Putamen (tissue), 1 donor: Measurements from ENCODE around the gene CENPX.

Source experiments
- DNase-seq: peaks from one replicate; pipeline ENCODE4 v3.0.0-alpha.2; 2016; ENCODE audit warnings: low spot score

CENPX gene

GRCh38 chr17:82055023-82055964 is 32.6 kb upstream of the CENPX start:
- no peak for DNase-seq

DNA sequence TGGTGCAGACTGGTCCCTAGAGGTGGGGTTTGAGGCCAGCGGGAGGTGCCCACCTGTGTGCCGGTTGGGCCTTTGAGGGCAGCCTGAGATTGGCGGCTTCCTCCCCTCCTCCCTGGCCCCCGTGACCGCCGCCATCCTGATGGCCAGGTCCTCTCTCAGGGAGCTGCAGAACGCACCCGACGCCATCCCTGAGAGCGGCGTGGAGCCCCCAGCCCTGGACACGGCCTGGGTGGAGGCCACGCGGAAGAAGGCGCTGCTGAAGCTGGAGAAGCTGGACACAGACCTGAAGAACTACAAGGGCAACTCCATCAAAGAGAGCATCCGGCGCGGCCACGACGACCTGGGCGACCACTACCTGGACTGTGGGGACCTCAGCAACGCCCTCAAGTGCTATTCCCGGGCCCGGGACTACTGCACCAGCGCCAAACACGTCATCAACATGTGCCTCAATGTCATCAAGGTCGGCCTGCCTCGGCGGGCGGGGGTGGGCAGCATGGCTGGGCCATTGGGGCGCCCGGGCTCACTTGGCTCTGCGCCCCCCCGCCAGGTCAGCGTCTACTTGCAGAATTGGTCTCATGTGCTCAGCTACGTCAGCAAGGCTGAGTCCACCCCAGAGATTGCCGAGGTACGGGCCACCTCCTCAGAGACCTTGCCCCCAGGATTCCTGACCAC is 31.8 kb upstream of the CENPX start:
- DNase-seq = no peak

- DNase-seq = no peak
Measured at GRCh38 chr17:82053556-82054263, 31.0 kb upstream of the CENPX start.

DNA sequence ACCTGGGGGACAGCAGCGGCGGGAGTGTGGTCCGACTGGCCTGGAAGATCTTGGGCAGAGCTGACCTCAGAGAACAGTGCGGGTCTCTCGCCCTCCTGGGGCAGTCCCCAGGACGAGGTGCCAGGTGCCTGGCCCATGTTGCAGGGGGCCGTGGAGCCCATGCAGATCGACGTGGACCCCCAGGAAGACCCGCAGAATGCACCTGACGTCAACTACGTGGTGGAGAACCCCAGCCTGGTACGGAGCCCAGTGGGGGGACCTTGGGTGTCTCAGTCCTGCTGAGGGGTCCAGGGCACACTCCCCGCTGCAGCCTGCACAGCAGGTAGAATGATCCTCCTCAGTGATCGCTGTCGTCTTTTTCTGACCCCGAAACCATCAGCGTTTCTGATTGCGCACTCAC is 30.5 kb upstream of the CENPX start:
- no peak for DNase-seq

GRCh38 chr17:82052638-82053059 is 30.0 kb upstream of the CENPX start:
- DNase-seq = no peak

DNA sequence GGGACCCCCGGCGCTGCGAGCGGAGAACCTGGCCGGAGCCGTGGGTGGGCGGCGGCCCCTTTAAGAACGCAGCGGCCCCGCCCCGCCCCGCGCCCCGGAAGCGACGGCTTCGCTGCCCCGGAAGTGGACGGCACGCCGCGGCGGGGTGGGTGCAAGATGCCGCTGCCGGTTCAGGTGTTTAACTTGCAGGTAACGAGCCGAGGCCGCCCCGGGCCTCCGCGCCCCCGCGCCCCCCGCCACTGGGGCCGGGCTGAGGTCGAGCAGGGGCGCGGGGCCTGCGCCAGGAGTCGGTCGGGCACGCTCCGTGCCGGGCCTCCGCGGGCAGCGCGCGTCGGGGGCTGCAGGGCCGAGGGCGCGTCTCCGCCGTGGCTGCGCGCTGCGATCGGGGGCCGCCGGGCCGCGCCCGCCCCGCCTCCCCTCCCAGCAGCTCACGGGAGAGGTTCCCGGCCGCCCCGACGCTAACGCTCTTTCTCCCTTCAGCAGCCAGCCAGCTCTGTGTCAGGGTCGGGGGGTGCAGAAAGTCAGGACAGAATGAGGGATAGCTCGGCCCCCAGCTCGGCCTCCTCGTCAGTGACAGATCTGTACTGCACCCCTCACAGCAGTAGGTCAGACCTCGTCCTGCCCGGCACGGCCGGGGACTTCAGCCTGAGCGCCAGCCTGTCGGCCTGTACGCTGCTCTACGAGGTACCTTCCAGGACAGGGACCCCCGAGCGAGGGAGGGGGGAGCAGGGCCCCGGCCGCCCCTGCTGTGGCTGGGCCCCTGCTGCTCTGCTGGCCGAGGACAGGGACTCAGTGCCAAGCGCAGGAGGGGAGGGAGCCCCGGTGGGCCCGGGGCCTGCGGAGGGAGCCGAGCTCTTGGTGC is 29.3 kb upstream of the CENPX start, which contains the start of the genes GPS1 and RFNG:
Gene GPS1, plus strand, starts transcription at position 123 of the 862 bp plus-strand sequence. Its CDS starts 34 bp downstream, at position 157.
Gene RFNG, minus strand, starts transcription at position 36 of the 862 bp plus-strand sequence. CDS start 45 bp downstream, outside the sequence.
- peak; percentile 76 for DNase-seq

DNA sequence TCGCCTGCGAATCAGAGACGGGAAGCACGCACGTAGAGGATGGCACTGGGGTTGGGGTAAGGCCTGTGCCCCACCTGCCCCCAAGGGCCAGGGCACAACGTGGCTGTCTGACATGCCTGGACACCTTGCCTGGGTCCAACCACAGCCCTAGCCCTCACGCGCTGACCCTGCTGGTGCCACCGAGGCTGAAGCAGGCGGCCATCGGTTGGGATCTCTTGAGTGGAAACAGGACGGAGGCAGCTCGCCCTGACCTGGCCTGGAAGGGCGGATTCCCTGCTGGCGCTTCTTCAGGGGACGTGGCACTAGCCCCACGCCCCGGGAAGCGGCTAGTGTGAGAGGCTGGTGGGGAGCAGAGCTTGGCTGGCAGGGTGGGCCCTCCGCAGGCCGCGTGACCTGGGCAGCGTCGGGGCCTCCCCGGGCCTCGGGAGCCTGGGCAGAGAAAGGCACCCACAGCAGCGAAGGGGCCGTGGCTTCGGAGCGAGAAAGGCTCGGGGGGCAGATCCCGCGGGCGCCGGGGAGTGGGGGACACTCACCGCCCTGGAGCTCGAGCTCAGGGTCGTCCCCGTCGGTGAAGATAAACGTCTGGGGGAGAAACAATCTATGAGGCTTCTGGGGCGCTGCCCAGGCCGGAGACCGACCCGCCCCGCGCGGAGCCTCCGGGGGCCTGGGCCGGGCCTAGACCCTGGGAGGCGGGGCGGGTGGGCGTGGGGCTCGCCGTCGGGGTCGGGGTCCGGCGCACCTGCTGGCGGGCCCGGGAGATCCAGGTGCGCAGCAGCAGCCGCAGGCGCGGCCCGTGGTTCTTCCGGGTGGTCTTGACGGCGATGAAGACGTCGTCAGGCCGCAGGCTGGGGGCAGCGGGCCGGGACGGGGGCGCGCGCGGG is 28.3 kb upstream of the CENPX start:
- DNase-seq = no peak

DNA sequence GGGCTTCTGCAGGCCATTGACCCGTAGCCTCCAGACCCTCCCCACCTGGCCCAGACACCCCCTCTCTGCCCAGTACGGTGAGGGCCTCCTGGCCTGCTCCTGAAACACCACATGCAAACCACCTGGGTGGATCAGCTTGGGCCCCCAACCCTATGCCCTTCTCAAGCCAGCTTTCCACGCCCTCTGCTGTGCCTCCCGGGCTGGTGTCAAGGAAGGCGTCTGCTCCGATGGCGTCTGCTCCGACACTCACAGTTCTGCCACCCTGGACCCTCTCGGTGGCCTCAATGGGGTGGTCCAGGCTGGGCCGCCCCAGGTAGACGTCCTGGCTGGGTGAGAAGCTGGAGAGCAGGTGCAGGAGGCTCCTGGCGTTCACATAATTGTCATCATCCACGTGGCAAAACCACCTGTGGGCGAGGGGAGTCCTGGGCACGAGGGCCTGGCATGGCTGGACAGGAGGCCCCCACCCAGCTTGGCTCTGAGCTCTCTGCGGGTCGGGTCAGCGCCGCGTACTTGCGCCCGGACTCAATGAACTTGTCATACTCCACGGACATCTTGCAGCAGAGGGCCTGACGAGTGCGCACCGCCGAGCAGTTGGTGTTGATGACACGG is 27.6 kb upstream of the CENPX start:
- no peak for DNase-seq

GRCh38 chr17:82049521-82049971 is 26.9 kb upstream of the CENPX start:
- DNase-seq = no peak

DNA sequence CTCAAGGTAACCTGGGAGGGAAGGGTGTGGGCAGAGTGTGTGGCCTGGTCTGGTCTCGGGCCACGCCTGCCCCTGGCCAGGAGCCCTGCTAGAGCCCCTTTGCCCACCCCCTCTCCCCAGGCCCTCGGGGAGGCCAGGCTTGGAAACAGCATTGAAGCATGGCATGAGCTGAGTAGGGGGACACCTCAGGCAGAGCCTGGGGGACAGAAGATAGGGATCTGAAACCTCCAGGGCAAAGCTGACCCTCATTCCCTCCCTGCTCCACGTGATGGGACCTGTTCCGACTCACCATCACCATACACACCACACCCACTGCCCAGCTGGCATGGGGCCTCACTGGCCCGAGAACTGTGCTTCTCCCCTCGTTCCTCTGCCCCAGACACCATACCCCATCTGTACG is 26.4 kb upstream of the CENPX start:
- DNase-seq = no peak

- DNase-seq = no peak
Measured at GRCh38 chr17:82048571-82048971, 25.9 kb upstream of the CENPX start.

GRCh38 chr17:82047914-82048570 is 25.4 kb upstream of the CENPX start:
- no peak for DNase-seq

DNA sequence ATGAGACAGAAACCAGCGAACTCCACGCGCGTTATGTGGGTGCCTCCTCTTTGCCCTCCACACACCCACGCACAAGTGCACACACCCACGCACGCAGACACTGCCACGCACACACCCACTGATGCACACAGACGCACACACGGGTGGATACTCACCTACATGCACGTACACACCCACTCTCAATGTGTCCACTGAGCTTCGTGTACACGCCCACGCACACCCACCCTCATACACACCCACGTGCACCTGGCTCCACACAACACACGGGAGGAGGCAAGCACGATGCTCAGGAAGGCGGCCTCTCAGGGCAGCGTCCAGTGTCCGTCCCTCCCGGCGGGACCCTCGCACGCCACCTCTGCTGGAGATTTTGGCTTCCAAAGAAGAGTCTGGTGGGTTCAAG is 24.7 kb upstream of the CENPX start:
- no peak for DNase-seq

GRCh38 chr17:82046903-82047302 is 24.2 kb upstream of the CENPX start:
- no peak for DNase-seq

GRCh38 chr17:82045936-82046484 is 23.3 kb upstream of the CENPX start:
- no peak for DNase-seq

DNA sequence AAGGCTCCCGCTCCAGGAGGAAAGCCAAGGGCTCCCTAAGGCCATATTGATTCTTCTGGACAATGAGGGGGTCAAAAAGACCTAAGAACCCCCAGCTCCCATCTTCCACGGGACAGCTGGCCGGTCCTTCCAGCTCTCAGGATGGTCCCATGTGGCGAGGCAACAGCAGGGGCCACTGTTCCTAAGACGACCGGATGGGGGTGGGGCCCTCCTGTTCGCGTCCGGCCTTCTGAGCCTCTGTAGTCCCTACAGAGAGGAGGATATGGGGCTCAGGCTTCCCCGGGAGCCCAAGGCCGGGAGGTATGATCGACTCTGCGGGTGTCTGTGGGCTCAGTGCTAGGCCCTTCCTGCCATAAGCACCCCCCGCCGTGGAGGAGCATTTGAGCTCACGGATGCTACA is 20.8 kb upstream of the CENPX start:
- no peak for DNase-seq

GRCh38 chr17:82042649-82043048 is 20.0 kb upstream of the CENPX start:
- no peak for DNase-seq

GRCh38 chr17:82041144-82041814 is 18.6 kb upstream of the CENPX start:
- no peak for DNase-seq
